Psoas muscle (tissue), 8 donors: ENCODE measurements around the gene PDE8B. TPM values are rescaled to one million over a fixed set of nuclear protein-coding genes. Genes with fewer than 3 reads are reported as not detected.
A peak's percentile ranks its signal among the peaks of the same experiment; 100 is the strongest.

Experiments used
- ATAC-seq, 4 donors: fragments of 200-7000 bp; cut with Tn5 transposase; one replicate each; pipeline ENCODE4 v1.9.1; 2020; ENCODE audit warnings: moderate library complexity in 3 of 4, mild to moderate bottlenecking in 2 of 4
- DNase-seq, 2 donors: peaks; one replicate each; pipeline ENCODE4 v3.0.0-alpha.2; 2020
- H3K27ac ChIP-seq: fragments of 200-600 bp; one replicate; pipeline ENCODE4 v1.8.0; 2022
- H3K27me3 ChIP-seq, 3 donors: fragments of 200-600 bp in 1 of 3; one replicate each; pipeline versions ENCODE4 v1.6.1 to v1.8.0; 2013 to 2022; ENCODE audit warnings: low read length in 2 of 3, mild to moderate bottlenecking in 2 of 3, moderate library complexity in 1 of 3; ENCODE audit not compliant: insufficient read depth in 3 of 3
- H3K36me3 ChIP-seq, 2 donors: fragments of 200-600 bp in 1 of 2; one replicate each; pipeline versions ENCODE4 v1.6.1 to v1.8.0; 2013 to 2022; ENCODE audit warnings: low read depth in 1 of 2, mild to moderate bottlenecking in 1 of 2, moderate library complexity in 1 of 2; ENCODE audit not compliant: insufficient read depth in 1 of 2
- H3K4me1 ChIP-seq: fragments of 200-600 bp; one replicate; pipeline ENCODE4 v1.8.0; 2022
- H3K4me3 ChIP-seq: fragments of 200-600 bp; one replicate; pipeline ENCODE4 v1.8.0; 2022; ENCODE audit warnings: mild to moderate bottlenecking
- H3K9me3 ChIP-seq: fragments of 200-600 bp; one replicate; pipeline ENCODE4 v1.8.0; 2022
- WGBS, 3 donors: extraction: QIAGEN DNeasy Blood & Tissue Kit; methylation state at CpG; one replicate each; pipeline versions ENCODE4 v1.1.6 to v1.1.7; 2013; 5-methylcytosine and 5-hydroxymethylcytosine counted together
- intact Hi-C, 2 donors: fragments of 100-400 bp; cut with DNase I; formaldehyde crosslinking; loops; one replicate each; pipeline versions ENCODE4 v1.11.0 to v1.14.2; 2022
- polyA plus RNA-seq, 3 donors: library from polyadenylated mRNA; stranded (reverse); fragments of 200-250 nt; gene quantifications; one replicate each; pipeline ENCODE4 v1.2.3, GENCODE V29; 2013
- total RNA-seq, 4 donors: library from RNA; stranded (reverse); fragmentation: NEBNext Ultra II Directional in 2 of 4; extraction: Animal tissue kit (Norgen Biotek cat#: 25700) in 2 of 4; gene quantifications; one replicate each; pipeline versions ENCODE4 v1.2.1 to v1.2.4, GENCODE V29; 2021 to 2023
- TF ChIP-seq, protein P1 (sequence below): fragments of 200-600 bp; IDR thresholded peaks from one replicate; pipeline ENCODE4 v1.8.0; 2022; ENCODE audit warnings: antibody characterized with exemption
- donor health status: healthy with polysubstance abuse.
- donor health status: DM: no; HTN: no; CAD: no; lungs with moderate emphysema.
- donor health status: Bipolar disorder and iron deficiency.
- donor health status: healthy.
- donor health status: DM: yes; HTN: yes; CAD: no.
- donor health status: DM: no; HTN: no; CAD: no.
- donor health status: DM: no; HTN: no; CAD: no.
- donor health status: DM: yes; HTN: yes; CAD: no.

The PDE8B gene
- total and polyA plus RNA-seq, 7 donors = 0.12 to 2.9 (median 0.46) TPM

GRCh38 chr5:77180167-77181081 is 30.1 kb upstream of the PDE8B start:
- Histone ChIP-seq H3K4me1 (peaks cover 9% of the 10 kb centered on the region), H3K4me3 (peak overlapping the region; percentile 62), H3K36me3 (no peaks in the 10 kb centered on the region), H3K27ac (no peak overlapping the region), H3K9me3 (peaks cover 5% of the 10 kb centered on the region), H3K27me3 (peaks cover 0 to 31% (median 6%) of the 10 kb centered on the region in 3 donors)
- ATAC-seq = peak in 3 of 4 donors; percentile 47 to 63 (median 54)
- intact Hi-C loops = no loop called here
- 1 to 2% (median 1%) methylated on average over 58 to 69 of the region's 69 CpGs for whole genome bisulfite sequencing, 3 donors
- TF ChIP-seq, protein P1, sequence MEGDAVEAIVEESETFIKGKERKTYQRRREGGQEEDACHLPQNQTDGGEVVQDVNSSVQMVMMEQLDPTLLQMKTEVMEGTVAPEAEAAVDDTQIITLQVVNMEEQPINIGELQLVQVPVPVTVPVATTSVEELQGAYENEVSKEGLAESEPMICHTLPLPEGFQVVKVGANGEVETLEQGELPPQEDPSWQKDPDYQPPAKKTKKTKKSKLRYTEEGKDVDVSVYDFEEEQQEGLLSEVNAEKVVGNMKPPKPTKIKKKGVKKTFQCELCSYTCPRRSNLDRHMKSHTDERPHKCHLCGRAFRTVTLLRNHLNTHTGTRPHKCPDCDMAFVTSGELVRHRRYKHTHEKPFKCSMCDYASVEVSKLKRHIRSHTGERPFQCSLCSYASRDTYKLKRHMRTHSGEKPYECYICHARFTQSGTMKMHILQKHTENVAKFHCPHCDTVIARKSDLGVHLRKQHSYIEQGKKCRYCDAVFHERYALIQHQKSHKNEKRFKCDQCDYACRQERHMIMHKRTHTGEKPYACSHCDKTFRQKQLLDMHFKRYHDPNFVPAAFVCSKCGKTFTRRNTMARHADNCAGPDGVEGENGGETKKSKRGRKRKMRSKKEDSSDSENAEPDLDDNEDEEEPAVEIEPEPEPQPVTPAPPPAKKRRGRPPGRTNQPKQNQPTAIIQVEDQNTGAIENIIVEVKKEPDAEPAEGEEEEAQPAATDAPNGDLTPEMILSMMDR = no peak
- peak; percentile 53 to 64 for DNase-seq

GRCh38 chr5:77181173-77181572 is 29.3 kb upstream of the PDE8B start:
- Histone ChIP-seq H3K4me3 (no peak overlapping the region), H3K9me3 (peaks cover 5% of the 10 kb centered on the region), H3K27ac (no peak overlapping the region), H3K27me3 (peaks cover 0 to 31% (median 4%) of the 10 kb centered on the region in 3 donors), H3K36me3 (no peaks in the 10 kb centered on the region), H3K4me1 (peaks cover 9% of the 10 kb centered on the region)
- intact Hi-C loops = no loop called here
- WGBS, 3 donors = 13 to 21% (median 17%) methylated on average over 15 of the region's 15 CpGs
- peak in 1 of 4 donors; percentile 27 for ATAC-seq
- TF ChIP-seq, protein P1 = no peak
- DNase-seq = no peak

GRCh38 chr5:77181596-77182304 is 28.7 kb upstream of the PDE8B start:
- no peaks in the 10 kb centered on the region for H3K36me3 ChIP-seq
- DNase-seq = no peak
- 41 to 45% (median 44%) methylated on average over 15 of the region's 15 CpGs for WGBS, 3 donors
- H3K9me3 ChIP-seq = peaks cover 5% of the 10 kb centered on the region
- H3K4me3 ChIP-seq = no peak overlapping the region
- TF ChIP-seq, protein P1 = no peak
- H3K4me1 ChIP-seq = peaks cover 9% of the 10 kb centered on the region
- H3K27ac ChIP-seq = no peak overlapping the region
- ATAC-seq = peak in 3 of 4 donors; percentile 42 to 78 (median 63)
- H3K27me3 ChIP-seq = peaks cover 0 to 26% (median 4%) of the 10 kb centered on the region in 3 donors
- intact Hi-C loops = no loop called here

GRCh38 chr5:77182367-77182766 is 28.1 kb upstream of the PDE8B start:
- Histone ChIP-seq H3K9me3 (peaks cover 5% of the 10 kb centered on the region), H3K27ac (no peak overlapping the region), H3K4me1 (peaks cover 9% of the 10 kb centered on the region), H3K27me3 (peaks cover 0 to 21% (median 4%) of the 10 kb centered on the region in 3 donors), H3K4me3 (no peak overlapping the region), H3K36me3 (no peaks in the 10 kb centered on the region)
- TF ChIP-seq, protein P1 = no peak
- intact Hi-C loops = no loop called here
- ATAC-seq = no peak
- DNase-seq = no peak
- WGBS, 3 donors = 95 to 100% (median 97%) methylated on average over 1 of the region's 1 CpG
